Stimulated activated CD8-positive, alpha-beta memory T cell treated with anti-CD3 and anti-CD28 coated beads, Interleukin-4, amount 100 ng/mL, for 24 hours (primary cell): ENCODE measurements around the gene TBC1D7.
A peak's percentile ranks its signal among the peaks of the same experiment; 100 is the strongest.
"Not testable (repeated sequence)": the region's sequence is repeated elsewhere in the genome, so short reads cannot be mapped to it uniquely, and the experiment has no call there.

ENCODE experiments used
- DNase-seq: peaks from one replicate; pipeline ENCODE4 v3.0.0-alpha.2; 2020; ENCODE audit warnings: low read depth

Gene TBC1D7

DNA sequence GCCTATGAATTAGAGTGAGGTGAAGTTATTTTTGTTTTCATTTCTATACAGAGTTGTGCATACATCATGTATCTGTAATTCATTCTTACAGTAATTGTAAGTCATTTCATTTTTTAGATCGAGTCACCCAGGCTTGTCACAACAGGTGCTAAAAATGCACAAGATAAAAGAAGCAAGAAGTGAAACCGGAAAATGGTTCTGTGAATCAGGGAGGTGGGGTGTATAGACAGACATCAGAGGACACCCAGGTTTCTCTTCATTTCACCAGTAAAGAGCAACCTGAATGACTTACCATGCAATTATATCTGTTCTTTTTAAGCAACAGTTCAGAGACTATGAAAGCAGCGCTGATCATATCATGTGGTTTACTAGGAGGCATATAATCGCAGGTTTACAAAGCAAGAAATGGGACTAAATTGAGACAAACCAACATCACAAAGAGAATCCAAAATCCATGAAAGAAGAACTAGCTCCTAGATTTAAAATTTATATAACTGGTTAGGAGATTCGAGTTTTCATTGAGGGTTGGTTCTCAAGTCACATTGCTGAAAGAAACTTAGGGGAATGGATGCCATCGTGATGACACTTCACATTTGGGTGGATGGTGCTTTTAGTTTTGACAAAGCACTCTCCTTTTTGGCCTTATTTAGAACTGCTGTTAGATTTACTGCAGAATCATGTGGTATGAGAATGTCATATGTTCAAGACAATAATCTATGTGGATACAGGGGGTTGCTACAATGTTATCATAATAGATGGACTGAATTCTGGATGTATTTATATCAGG lies 27.9 kb upstream of the TBC1D7 start:
- DNase-seq, result no peak

DNA sequence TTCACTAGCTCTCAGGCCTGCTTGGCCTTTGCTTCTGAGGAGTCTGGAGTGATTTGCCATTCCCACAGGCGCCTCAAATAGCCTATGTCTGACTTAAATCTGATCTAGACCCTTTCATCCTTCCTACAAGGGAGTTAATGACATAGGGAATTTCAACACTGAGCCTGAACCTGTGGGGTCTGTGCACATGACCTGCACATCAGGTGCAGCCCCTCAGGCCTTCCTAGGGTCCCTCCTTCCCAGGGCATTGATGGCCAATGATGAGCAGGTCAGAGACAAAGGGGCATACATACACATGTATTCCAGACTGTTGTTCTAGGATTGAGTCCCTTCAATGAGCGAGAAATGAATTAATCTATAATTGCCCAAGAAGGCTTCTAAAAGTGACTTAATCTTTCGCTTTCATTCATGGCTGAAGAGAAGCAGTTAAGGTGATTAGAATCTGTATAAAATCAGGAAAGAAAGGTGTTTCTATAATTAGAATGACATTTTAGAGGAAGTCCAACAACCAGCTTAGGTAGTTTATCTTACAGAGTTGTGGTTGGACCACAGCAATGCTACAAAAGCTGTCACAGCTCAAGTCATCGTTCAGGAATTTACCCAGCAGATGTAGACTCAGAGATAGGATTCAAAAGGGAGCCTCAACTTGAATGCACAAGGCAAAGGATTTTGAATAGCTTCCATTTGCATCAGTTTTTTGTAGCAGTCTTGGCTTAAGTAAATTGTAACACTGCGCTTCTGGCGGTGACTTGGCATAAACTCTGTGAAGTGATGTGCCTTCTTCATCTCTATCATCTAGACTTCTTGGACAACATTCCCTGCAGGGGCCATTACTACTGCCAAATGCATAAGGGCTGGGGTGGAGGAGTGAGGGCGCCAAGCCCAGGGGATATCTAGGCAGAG lies 27.0 kb upstream of the TBC1D7 start:
- DNase-seq, result no peak

DNA sequence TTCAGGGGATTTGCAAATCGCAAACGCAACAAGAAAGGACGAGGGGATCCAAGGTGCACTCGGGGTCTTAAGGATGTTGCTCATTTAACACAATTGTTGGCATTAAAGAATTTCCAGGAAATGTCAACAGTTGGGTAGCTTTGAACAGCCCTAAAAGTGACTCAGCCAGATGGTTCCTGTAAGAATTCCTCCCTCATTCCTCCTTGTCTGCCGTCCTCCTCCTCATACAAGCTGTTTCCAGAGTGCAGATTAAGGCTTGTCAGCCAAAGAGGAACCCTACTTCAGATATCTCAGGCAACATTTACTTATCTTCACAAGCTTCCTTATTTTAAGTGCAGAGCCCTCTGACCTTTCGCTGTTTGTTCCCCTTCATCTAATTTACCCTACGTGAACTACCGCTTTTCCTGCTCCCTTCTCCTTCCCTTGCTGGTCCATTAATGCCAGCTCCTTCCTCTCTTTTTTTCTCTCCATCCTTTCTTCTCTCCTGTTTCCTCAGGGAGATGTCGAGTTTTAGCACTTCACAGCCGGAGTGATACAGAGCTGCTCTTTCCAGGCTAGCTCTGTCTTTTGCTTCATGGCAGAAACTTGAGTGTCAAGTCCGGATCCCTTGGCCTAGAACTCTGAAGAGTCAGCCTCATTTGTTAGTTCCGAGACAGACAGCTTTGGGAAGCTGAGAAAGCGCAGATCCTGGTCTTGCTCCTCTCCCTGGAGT lies 26.1 kb upstream of the TBC1D7 start:
- DNase-seq, result no peak

DNA sequence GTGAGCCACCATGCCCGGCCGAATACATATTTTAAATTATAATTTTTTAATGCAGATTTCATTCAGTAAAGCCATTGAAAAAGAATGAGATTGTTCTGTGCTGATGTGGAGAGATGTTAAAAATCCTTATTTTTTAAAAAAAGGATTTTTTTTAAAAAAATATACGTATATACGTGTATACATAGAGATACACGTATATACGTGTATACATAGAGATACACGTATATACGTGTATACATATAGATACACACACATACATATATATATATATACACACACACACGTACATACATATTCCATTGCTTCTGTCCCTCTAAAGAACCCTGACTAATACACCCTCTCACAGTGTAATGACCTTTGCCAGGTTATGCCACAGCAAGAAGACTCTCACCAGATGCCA lies 23.8 kb upstream of the TBC1D7 start:
- no peak for DNase-seq

DNA sequence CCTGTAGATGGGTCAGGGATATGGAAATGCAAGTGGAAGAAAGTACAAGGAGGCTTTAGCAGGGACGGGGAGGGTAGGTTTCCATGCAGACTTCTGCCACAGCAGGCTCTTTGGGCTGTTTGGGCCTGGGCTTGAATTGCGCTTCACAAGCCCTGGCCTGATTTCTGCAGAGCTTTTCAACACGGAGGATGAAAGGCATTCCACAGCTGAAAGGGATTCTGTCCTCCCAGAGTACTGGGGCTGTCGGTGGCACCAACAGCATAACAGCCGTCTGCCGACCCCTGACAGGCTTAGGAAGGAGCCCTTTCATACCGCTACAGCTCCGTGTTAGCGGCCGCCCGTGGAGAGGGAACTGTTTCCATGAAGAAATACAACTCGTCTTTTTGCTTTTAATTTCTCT lies 22.9 kb upstream of the TBC1D7 start:
- DNase-seq, result no peak

DNA sequence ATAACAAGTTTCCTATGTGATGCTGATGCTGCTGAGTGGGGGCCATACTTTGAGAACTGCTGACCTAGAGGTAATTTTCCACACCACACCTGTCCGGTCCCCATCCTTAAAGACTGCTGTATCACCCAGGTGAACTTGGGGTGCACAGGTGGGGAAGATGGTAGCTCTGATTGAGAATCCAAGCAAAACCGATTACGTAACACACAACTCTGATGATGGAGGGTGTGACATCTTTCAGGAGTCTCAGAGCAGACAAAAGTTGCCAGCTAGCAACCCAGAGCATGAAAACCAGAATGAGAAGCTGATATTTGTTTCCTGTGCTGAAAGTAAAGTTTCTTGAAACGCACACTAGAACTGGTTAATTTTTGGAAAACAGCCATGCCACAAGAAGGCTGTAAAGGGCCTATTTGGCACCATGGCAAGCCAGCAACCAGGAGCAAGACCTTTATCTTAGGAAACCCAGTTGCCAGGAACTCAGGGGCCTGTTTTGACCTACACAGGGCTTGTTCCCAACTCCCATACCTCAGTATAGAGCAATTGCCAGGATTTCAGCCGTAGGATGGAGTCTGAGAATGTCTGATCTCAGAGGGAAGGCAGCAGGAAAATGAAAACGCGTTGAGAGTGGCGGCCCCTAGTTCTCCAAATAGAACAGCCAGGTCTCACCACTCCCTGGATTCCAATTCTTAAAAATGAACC lies 21.6 kb upstream of the TBC1D7 start:
- DNase-seq, result no peak

DNA sequence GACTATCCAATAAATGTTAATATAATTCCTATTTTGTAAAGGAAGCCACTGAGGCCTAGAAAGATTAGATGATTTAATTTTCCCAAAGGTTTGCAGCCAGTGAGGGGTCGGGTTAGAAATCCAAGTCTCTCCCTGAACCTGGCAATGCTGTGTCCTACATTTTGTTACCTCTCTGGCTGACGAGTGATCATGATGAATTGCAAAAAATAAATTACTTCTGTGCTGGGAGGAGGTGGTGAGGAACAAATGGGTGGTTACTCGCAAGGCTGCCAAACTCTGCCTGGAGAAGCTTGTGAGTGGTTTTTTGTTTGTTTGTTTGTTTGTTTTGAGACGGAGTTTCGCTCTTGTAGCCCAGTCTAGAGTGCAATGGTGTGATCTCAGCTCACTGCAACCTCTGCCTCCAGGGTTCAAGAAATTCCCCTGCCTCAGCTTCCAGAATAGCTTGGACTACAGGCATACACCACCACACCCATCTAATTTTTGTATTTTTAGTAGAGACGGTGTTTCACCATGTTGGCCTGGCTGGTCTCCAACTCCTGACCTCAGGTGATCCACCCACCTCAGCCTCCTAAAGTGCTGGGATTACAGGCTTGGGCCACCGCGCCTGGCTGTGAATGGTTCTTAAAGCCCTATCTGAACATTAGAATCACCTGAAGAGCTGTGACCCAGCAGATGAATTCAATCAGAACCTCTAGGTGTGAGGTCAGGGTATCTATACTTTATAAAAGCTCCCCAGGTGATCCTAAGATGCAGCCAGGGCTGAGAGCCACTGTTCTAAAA lies 20.2 kb upstream of the TBC1D7 start:
- no peak for DNase-seq

DNA sequence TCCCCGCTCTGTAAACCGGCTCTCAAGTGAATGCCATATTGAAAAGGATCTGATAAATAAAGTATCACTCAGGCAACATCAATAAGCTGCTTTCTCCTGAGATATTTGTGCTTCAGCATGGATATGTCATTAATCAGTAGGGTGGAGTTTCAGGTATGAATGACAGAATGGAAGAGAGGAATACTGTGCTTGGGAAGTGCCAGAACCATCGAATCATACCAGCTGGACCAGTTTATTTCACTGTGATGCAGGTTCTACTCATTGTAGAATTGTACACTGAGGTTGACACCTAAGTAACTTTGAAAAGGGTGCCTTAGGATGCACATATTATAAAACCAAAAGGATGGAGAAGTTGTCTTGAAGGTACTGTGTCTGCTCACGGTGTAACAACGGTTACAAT lies 17.9 kb upstream of the TBC1D7 start:
- no peak for DNase-seq

DNA sequence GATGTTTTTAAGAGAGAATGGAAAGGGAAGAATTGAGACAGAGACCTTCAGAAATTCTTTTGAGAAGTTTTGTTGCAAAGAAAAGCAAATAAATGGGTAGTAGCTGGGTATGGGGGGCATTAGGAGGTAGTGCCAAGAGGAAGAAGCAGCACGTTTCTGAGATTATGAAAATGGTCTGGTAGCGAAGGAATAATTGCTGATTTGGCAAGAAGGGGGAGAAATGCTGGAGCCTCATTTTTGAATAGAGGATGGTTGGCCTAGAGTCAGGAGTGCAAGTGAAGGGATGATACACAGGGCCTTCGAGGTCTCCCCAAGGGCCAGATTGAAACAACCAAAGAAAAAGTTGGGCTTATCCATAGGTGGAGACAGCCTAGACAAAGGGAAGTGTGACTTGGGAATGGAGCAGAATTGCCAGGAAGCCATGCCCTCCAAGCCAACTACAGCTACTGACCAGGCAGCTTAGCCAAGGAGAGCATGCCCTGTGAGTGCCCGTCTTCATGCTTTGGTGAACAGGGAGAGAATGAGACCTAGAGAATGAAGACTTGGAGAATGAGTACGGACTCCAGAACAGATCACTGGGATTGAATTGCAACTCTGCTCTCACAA lies 14.2 kb upstream of the TBC1D7 start:
- DNase-seq, result no peak

DNA sequence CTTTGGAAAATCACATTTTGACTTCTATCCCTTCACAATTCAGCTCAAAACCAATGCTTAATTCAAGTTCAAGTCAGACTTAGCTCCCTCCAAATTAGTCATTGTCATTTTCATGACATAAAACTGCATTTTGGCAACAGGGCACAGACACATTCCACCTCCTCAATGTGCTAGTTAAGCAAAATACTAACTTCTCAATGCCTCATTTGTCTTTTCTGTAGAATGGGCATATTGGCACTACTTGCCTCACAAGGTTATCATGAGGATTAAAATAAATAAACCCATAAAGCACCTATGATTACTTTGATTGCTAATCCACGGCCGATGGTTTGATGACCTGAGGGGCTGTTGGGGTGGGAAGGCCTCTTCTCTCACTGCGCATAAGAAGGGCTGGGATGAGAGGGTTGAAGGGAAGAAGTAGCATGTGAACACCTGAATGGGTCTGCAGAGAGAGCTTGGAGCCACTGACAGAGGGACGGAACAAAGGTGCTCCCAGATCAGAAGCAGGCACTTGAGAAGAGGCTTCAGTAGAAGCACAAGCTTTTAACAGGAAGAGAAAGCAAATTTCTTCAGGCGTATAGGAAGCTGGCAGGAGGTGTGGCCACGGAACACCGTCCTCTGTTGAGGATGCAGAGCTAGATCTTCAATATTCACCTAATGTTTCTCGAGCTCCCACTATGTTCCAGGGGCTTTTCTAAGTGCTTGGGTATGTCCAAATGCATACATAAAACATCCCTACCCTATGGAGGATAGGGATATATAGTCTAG lies 11.7 kb upstream of the TBC1D7 start:
- DNase-seq, result no peak

DNA sequence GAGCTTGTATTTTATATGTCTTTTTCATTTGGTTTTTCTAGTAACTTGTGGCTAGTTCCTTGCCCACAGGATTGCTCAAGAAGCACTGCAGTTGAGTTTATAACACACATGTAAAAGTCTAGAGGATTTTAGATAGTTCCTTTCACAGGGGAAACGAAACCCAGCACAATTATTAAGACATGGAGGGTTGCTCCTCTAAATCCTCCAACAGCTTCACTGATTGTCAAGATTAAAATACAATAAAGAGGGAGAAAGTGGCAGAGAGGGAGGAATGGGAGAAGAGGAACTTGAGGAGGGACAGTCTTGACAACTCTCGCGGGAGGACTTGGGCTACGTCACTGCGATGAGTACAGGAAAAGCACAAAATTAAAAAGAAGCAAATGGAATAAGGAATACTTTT lies 9.7 kb upstream of the TBC1D7 start:
- DNase-seq, result no peak

DNA sequence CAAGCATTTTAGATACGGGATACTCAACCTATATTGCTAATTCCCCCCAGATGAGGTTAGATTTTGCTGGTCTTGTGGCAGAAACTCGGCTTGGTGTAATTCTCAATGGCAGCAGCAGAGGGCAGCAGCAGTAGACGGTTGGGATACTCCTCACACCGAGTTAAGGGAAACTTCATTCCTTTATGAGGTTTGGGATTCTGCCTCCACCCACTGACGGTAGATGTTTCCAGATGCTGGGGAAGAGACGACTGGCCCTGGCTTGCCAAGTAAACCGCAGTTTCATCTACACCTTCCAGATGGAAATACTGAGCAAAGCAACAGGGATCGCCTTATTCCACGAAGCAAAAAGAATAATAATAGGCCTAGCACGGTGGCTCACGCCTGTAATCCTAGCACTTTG lies 8.2 kb upstream of the TBC1D7 start:
- peak; percentile 43 for DNase-seq

DNA sequence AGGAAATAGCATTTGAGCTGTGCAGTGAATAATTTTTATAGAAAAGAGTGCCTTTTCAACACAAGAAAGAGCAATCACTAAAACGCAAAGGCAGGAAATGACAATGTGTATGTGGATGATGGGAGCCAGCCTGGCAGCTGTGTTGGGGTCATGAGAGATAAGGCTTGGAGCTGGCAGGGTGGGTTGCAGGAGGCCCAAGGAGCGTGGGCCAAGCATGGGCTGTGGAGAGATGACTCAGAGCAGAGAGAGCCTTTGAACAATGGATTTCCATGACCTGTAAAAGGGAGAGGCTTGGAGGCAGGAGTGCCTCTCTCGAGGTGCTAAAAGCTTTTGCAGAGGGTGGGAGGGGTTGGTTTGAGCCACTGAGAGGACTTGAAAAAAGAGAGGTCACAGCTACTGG lies 6.6 kb upstream of the TBC1D7 start:
- DNase-seq, result no peak

DNA sequence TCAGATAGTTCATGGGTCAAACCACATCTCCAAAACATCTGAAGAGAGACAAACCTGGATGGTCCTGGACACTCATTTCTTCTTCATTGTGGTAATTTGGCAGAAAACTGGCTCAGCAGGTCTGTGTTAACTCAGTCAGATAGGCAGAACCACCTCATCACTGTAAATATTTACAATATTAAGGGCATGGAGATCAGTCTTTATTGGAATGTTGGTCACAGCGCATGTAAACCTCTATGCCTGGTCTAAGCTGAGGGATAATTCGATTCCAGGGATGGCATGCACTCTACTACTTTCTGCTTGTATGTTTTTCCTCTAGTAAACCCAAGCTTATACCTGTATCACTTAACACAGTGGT lies 4.0 kb upstream of the TBC1D7 start:
- no peak for DNase-seq

DNA sequence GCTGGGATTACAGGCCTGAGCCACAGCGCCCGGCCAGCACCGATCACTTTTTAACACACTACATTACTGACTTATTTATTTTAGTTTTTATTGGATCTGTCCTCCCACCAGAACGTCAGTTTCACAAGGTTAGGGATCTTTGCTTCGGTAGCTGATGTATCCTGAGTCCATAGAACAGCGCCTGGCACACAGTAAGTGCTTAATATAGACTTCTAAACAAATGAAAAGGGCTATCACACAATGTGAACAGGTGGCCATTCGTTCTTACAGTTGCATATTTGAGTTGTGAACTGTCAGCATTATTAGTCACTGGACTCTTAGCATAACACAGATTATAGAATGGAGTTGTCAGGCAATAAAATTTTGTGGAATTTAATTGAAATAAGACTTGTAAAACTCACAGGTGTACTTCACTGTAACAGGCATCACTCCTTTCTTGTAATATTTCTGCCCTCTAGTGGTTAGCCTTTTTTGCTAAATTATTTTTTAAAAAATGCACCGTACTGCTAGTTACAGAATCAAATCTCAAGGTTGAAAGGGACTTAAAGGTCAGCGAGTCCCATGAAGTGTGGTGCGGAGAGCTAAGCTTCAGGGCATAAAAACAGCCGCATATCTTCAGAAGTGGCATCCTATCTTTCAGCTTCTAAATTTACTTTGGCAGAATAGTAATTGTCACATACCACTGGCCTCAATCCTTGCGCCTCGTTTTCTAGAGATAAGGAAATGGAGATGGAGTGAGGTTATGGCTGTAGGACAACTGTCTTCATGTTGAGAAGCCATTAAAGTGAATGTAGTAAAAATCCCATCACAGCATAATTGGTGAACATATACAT lies 3.4 kb upstream of the TBC1D7 start:
- DNase-seq, result no peak

DNA sequence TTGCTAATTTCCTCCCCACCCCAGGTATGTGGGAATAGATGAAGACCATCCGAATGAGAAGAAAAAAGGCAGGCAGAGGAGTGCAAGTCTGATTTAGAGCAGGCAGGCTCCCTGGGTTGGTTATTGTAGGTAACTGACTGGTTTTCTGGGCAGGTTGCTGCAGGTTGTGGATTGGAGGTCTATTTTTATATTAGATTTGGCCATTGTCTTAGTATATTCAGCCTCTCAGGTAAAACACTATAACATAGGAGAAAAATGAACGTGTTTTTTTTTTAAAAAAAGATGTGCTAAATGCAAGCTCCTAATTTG lies 492 bp upstream of the TBC1D7 start:
- no peak for DNase-seq

DNA sequence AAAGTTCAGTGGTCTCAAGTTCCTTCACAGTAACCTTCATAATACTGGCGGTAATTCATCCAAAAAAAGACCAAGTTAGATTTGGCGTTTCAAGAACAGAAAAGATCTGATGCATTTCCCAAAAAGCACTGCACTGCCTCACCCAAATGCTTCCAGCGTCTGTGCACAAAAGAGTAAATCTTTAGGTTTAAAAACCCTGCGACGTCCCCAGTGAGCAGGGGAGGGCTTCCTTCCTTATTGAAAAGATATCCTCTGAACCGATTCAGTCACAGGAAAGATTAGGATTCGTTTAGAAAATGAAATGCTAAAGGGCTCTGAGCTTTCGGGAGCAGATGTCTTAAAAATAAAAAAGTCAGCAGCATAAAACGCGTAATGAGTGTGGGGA lies 654 bp downstream of the TBC1D7 start:
- DNase-seq, result no peak

DNA sequence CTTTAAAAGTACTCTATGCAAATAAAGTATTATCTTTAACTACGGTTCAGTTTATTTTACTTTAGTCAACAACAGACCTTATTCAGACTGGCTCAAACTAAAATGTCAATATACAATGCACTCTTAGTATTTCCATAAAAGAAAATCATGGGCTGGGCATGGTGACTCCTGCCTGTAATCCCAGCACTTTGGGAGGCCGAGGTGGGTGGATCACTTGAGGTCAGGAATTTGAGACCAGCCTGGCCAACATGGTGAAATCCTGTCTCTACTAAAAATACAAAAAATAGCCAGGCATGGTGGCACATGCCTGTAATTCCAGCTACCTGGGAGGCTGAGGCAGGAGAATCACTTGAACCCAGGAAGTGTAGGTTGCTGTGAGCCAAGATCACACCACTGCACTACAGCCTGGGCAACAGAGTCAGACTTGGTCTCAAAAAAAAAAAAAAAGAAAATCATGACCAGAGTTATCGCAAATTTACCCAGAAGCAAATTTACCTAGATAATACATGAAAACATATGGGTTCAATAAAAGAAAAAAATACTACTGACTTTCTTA lies 2.2 kb downstream of the TBC1D7 start:
- not testable (repeated sequence) for DNase-seq

DNA sequence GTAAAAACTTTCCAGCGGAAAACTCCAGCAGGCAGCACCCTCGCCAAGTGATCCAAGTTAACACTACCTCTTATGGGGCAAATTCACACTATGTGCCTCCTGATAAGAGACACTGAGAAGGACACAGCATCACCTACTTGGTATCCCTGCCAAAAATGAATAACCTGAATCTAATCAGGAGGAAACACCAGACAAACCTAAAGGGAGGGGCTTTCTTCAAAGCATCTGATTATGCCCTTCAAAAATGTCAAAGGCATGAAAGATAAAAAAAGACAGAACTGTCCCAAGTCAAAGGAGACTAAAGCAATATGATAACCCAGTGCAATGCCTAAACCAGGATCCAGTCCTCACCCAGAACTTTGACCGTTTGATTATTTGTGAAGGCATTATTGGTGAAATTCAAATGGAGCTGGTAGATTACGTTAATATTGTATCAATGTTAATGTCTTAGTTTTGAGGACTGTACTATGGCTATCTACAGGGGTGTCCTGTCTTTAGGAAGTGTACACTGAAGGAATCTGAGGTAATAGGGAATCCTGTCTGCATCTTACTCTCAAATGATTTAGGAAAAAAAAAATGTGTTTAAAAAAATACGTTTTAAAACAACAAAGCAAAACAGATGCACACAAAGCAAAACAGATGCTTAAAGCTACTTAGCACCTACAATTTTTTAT lies 8.3 kb downstream of the TBC1D7 start:
- DNase-seq, result no peak
